K562 (cell line): ENCODE data around the gene ATP23. TPM values are rescaled to one million over a fixed set of nuclear protein-coding genes. Genes with fewer than 3 reads are reported as not detected.
A peak's percentile ranks its signal among the peaks of the same experiment; 100 is the strongest.

Experiments used
- ARID4B ChIP-seq: sonication (generic); formaldehyde crosslinking; IDR thresholded peaks from 2 replicates; pipeline ENCODE4 v1.8.0; 2022; ENCODE audit warnings: mild to moderate bottlenecking, missing genetic modification reagents
- ARNT ChIP-seq, 2 experiments: fragments of 450-650 bp; IDR thresholded peaks; 2 replicates each; pipeline ENCODE4 v1.6.1; 2016; ENCODE audit warnings: mild to moderate bottlenecking in 1 of 2
- CBX3 ChIP-seq, 2 experiments: IDR thresholded peaks; 1 replicate in 1 of 2; 2 replicates in 1 of 2; pipeline ENCODE4 v1.6.1; 2012; ENCODE audit warnings: inconsistent platforms in 2 of 2, low read length in 2 of 2, borderline replicate concordance in 1 of 2, control low read depth in 1 of 2
- DLX4 ChIP-seq: fragments of 250-450 bp; sonication (Bioruptor Pico); IDR thresholded peaks from 2 replicates; pipeline ENCODE4 v1.6.1; 2021; ENCODE audit warnings: mild to moderate bottlenecking
- EZH2 ChIP-seq: IDR thresholded peaks from 2 replicates; pipeline ENCODE4 v1.6.1; 2012; ENCODE audit warnings: low read depth, mild to moderate bottlenecking, inconsistent platforms, low read length, borderline replicate concordance
- GTF2A2 ChIP-seq: IDR thresholded peaks from 2 replicates; pipeline ENCODE4 v1.6.1; 2016; ENCODE audit warnings: mild to moderate bottlenecking, missing genetic modification characterization, missing compliant biosample characterization
- MITF ChIP-seq: IDR thresholded peaks from 2 replicates; pipeline ENCODE4 v1.6.1; 2014; ENCODE audit warnings: antibody characterized with exemption
- NEUROD1 ChIP-seq: fragments of 150-350 bp; IDR thresholded peaks from 2 replicates; pipeline ENCODE4 v1.6.1; 2014; ENCODE audit warnings: borderline replicate concordance, low read length, low read depth; ENCODE audit not compliant: partially characterized antibody
- NFE2 ChIP-seq: IDR thresholded peaks from 2 replicates; pipeline ENCODE4 v1.6.1; 2014; ENCODE audit warnings: antibody characterized with exemption, low read depth
- NFIX ChIP-seq: fragments of 250-450 bp; sonication (Bioruptor Pico); IDR thresholded peaks from 2 replicates; pipeline ENCODE4 v1.4.0; 2020; ENCODE audit warnings: low read depth, mild to moderate bottlenecking, moderate library complexity
- PCBP1 ChIP-seq: fragments of 200-400 bp; formaldehyde crosslinking; IDR thresholded peaks from 2 replicates; pipeline ENCODE4 v1.6.1; 2018; ENCODE audit warnings: mild to moderate bottlenecking, low read depth, low read length; ENCODE audit not compliant: poor library complexity, severe bottlenecking
- POLR2B ChIP-seq: fragments of 450-650 bp; IDR thresholded peaks from 2 replicates; pipeline ENCODE4 v1.6.1; 2018; ENCODE audit warnings: low read depth; ENCODE audit not compliant: partially characterized antibody
- TEAD2 ChIP-seq: fragments of 450-650 bp; IDR thresholded peaks from 2 replicates; pipeline ENCODE4 v1.6.1; 2016; ENCODE audit warnings: missing genetic modification characterization, control low read depth, missing compliant biosample characterization
- TGIF2 ChIP-seq: sonication (generic); formaldehyde crosslinking; IDR thresholded peaks from 2 replicates; pipeline ENCODE4 v1.8.1; 2022; ENCODE audit warnings: mild to moderate bottlenecking, missing genetic modification reagents, moderate library complexity
- THRA ChIP-seq: fragments of 450-650 bp; IDR thresholded peaks from 2 replicates; pipeline ENCODE4 v1.6.1; 2017; ENCODE audit warnings: mild to moderate bottlenecking, moderate library complexity
- WHSC1 ChIP-seq: IDR thresholded peaks from one replicate; pipeline ENCODE4 v1.6.1; 2012; ENCODE audit warnings: low read length, control low read depth, inconsistent platforms
- ZC3H11A ChIP-seq: IDR thresholded peaks from 2 replicates; pipeline ENCODE4 v1.6.1; 2012; ENCODE audit warnings: low read depth, low read length, improper control_type of control experiment
- ZFP36 ChIP-seq: fragments of 150-350 bp; IDR thresholded peaks from 2 replicates; pipeline ENCODE4 v1.6.1; 2018; ENCODE audit warnings: low read length, low read depth; ENCODE audit not compliant: partially characterized antibody
- ZNF436 ChIP-seq: fragments of 250-450, 450-650 bp; sonication (Bioruptor Pico); formaldehyde crosslinking; IDR thresholded peaks from 2 replicates; pipeline ENCODE4 v1.7.0; 2020; ENCODE audit warnings: mild to moderate bottlenecking
- ZNF551 ChIP-seq: fragments of 250-450 bp; sonication (Bioruptor Pico); IDR thresholded peaks from 2 replicates; pipeline ENCODE4 v1.5.0; 2021; ENCODE audit warnings: mild to moderate bottlenecking, moderate library complexity
- polyA plus RNA-seq, 8 experiments: library from polyadenylated mRNA; depleted of rRNA in 4 of 8; stranded (reverse) in 5 of 8; unstranded in 3 of 8; fragments of >200 nt; fragmentation: Nextera tagmentation in 2 of 8; fragmentation: Illumina TruSeq in 1 of 8; extraction: Ambion mirVana in 2 of 8; extraction: Trizol in 1 of 8; gene quantifications; 2 replicates each; pipeline versions ENCODE4 v1.2.1 to v1.2.3, GENCODE V29; 2011 to 2014; ENCODE audit warnings: inconsistent platforms in 1 of 8, missing spikeins in 1 of 8
- total RNA-seq, 7 experiments: library from RNA; depleted of rRNA in 6 of 7; stranded (reverse); fragments of >200 nt in 6 of 7; fragmentation: Illumina TruSeq in 2 of 7; extraction: Trizol in 2 of 7; gene quantifications; 2 replicates each; pipeline versions ENCODE4 v1.2.1 to v1.2.3, GENCODE V29; 2011 to 2021; ENCODE audit warnings: low replicate concordance in 1 of 7

ATP23 gene
- total and polyA plus RNA-seq, 9 of the 15 experiments (the other 6 are each of a cell fraction or from before 2014, with no cell fraction given), result 8.3 to 53.7 (median 28.5) TPM

GRCh38 chr12:57904848-57905811 lies 36.2 kb upstream of the ATP23 start (continued):
- TF ChIP-seq ARID4B (peak; percentile 57; the same call in 1 of the 2 replicates), GTF2A2 (tag) (no peak), NFIX (CRISPR knock-in tag) (no peak), THRA (no peak), ZNF436 (CRISPR knock-in tag) (no peak), ZNF551 (CRISPR knock-in tag) (no peak), NEUROD1 (peak; percentile 38), NFE2 (no peak), WHSC1 (no peak), TEAD2 (tag) (peak; percentile 32; the same call in 1 of the 2 replicates), MITF (peak; percentile 95), ARNT (IDR thresholded peaks at IDR 0.05) (peak; percentile 34 to 69; a peak in 2 of 4 replicates), PCBP1 (no peak), CBX3 (IDR thresholded peaks at IDR 0.05; ENCODE audit: borderline replicate concordance in 1 of 2, low read length in 2 of 2) (peak in 1 of 2 experiments; percentile 58; a peak in 1 of 3 replicates), EZH2 (no peak), ZC3H11A (0 out of 2 replicates have a peak, but pooled peaks have one; percentile 56), DLX4 (no peak), POLR2B (no peak), ZFP36 (no peak), TGIF2 (CRISPR knock-in tag) (no peak)
